ENCODE results near the gene AQR.

AQR gene

DNA sequence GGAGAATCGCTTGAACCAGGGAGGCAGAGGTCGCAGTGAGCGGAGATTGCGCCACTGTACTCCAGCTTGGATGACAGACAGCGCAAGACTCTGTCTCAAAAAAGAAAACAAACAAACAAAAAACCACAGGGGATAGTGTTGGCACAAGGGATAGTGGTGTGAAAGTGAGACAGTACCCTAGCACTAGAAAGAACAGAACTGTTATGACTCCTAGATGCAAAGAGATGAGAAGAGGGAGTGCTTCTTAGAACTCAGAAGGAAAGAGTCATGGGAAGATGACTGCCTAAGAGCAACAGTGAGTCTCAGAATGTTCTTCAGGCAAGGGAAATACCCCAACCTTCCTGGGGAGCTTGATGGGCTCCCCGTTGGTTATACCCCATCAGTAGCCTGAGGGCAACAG, 36.4 kb upstream of the AQR start:
- DNase-seq: no peak
- Histone ChIP-seq H3K18ac (ENCODE audit: low read depth in 1 of 2, low read length in 2 of 2) (no peak overlapping the region), H2BK120ac (ENCODE audit: low read depth, low read length) (no peak overlapping the region), H3K9me3 (ENCODE audit: control insufficient read depth, low read length) (no peaks in the 10 kb centered on the region), H2AK5ac (ENCODE audit: low read length, severe bottlenecking) (no peak overlapping the region), H3K4me2 (ENCODE audit: low read length, poor library complexity, severe bottlenecking) (no peak overlapping the region), H3K14ac (ENCODE audit: low read length in 2 of 2) (no peak overlapping the region), H3K79me1 (replicated peaks; ENCODE audit: low read length, poor library complexity, severe bottlenecking) (no peaks in the 10 kb centered on the region), H2AFZ (ENCODE audit: low read depth, low read length) (no peak overlapping the region), H3K23ac (ENCODE audit: low read length in 2 of 2) (no peak overlapping the region), H2BK15ac (ENCODE audit: low read depth, poor library complexity, severe bottlenecking) (no peak overlapping the region), H2BK12ac (ENCODE audit: low read length in 2 of 2) (no peak overlapping the region), H3K4me1 (ENCODE audit: control insufficient read depth, insufficient read depth, low read depth, low read length) (no peaks in the 10 kb centered on the region), H2BK5ac (ENCODE audit: low read depth, low read length, poor library complexity, severe bottlenecking) (no peak overlapping the region), H3K9ac (ENCODE audit: low read length) (no peak overlapping the region), H3K4ac (ENCODE audit: low read depth in 1 of 2, low read length in 2 of 2) (no peak overlapping the region), H3K36me3 (ENCODE audit: control insufficient read depth in 1 of 2, insufficient read depth in 2 of 2, low read depth in 1 of 2, low read length in 2 of 2) (no peaks in the 10 kb centered on the region), H3K27me3 (ENCODE audit: control insufficient read depth in 1 of 2, insufficient read depth in 1 of 2, low read length in 2 of 2) (no peaks in the 10 kb centered on the region), H4K91ac (ENCODE audit: low read length) (no peak overlapping the region), H3K4me3 (ENCODE audit: insufficient read depth in 1 of 2, low read depth in 1 of 2, low read length in 2 of 2) (no peak overlapping the region), H4K8ac (ENCODE audit: low read length) (no peak overlapping the region), H3K27ac (ENCODE audit: low read length, poor library complexity, severe bottlenecking) (no peak overlapping the region)
- 87% methylated on average over 3 of the region's 6 CpGs for WGBS

DNA sequence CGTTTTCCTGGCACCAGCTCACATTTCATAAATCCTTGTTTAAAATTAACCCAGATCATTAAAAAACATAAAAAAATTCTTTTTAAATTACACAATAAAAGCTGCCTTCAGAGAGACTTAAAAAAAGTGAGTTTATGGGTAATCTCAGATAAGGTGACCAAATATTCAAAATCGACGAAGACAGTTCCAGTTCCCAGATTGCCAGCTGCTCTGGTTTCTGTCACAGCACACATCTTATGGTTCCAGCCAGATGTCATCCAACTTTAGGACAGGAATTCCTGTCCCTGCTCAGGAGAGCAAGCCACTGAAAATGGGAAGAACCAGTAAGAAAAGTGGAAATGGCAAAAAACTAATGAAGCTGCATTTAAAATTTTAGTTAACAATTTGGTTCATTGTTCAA, 34.4 kb upstream of the AQR start:
- no peak overlapping the region for H3K4me2 ChIP-seq (ENCODE audit: low read length, poor library complexity, severe bottlenecking)
- H4K91ac ChIP-seq (ENCODE audit: low read length): no peak overlapping the region
- H3K18ac ChIP-seq (ENCODE audit: low read depth in 1 of 2, low read length in 2 of 2): no peak overlapping the region
- no peak overlapping the region for H4K8ac ChIP-seq (ENCODE audit: low read length)
- H2AK5ac ChIP-seq (ENCODE audit: low read length, severe bottlenecking): no peak overlapping the region
- no peak overlapping the region for H3K4ac ChIP-seq (ENCODE audit: low read depth in 1 of 2, low read length in 2 of 2)
- no peak overlapping the region for H3K9ac ChIP-seq (ENCODE audit: low read length)
- H2BK12ac ChIP-seq (ENCODE audit: low read length in 2 of 2): no peak overlapping the region
- H2BK120ac ChIP-seq (ENCODE audit: low read depth, low read length): no peak overlapping the region
- no peak overlapping the region for H3K14ac ChIP-seq (ENCODE audit: low read length in 2 of 2)
- no peak overlapping the region for H2BK5ac ChIP-seq (ENCODE audit: low read depth, low read length, poor library complexity, severe bottlenecking)
- H3K4me3 ChIP-seq (ENCODE audit: insufficient read depth in 1 of 2, low read depth in 1 of 2, low read length in 2 of 2): no peak overlapping the region
- no peaks in the 10 kb centered on the region for H3K9me3 ChIP-seq (ENCODE audit: control insufficient read depth, low read length)
- H3K23ac ChIP-seq (ENCODE audit: low read length in 2 of 2): no peak overlapping the region
- DNase-seq: no peak
- no peaks in the 10 kb centered on the region for H3K79me1 ChIP-seq (replicated peaks; ENCODE audit: low read length, poor library complexity, severe bottlenecking)
- H3K27me3 ChIP-seq (ENCODE audit: control insufficient read depth in 1 of 2, insufficient read depth in 1 of 2, low read length in 2 of 2): no peaks in the 10 kb centered on the region
- no peaks in the 10 kb centered on the region for H3K4me1 ChIP-seq (ENCODE audit: control insufficient read depth, insufficient read depth, low read depth, low read length)
- H3K27ac ChIP-seq (ENCODE audit: low read length, poor library complexity, severe bottlenecking): no peak overlapping the region
- H3K36me3 ChIP-seq (ENCODE audit: control insufficient read depth in 1 of 2, insufficient read depth in 2 of 2, low read depth in 1 of 2, low read length in 2 of 2): no peaks in the 10 kb centered on the region
- no peak overlapping the region for H2AFZ ChIP-seq (ENCODE audit: low read depth, low read length)
- 54% methylated on average over 3 of the region's 3 CpGs for WGBS
- H2BK15ac ChIP-seq (ENCODE audit: low read depth, poor library complexity, severe bottlenecking): no peak overlapping the region

DNA sequence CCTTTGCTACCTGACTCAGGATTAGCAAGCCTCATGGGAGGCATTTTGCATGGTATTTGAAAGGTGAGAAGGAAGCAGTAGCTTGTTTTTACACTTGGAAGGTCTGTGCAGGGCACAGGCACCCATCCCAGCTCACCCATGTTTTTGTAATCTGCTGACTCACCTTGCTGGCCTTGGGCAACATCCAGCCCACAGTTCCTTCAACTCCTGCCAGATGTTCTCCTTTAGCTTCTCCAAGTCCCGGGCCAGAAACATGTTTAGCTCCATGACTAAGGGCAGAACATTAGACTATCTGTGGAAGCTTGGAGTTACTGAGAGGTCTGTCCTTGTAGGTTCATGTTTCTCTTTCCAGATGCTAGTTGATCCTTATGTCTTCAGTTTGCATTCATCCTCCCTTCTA, 31.0 kb upstream of the AQR start:
- no peak overlapping the region for H2AFZ ChIP-seq (ENCODE audit: low read depth, low read length)
- H3K4me3 ChIP-seq (ENCODE audit: insufficient read depth in 1 of 2, low read depth in 1 of 2, low read length in 2 of 2): no peak overlapping the region
- H2BK120ac ChIP-seq (ENCODE audit: low read depth, low read length): no peak overlapping the region
- no peaks in the 10 kb centered on the region for H3K27me3 ChIP-seq (ENCODE audit: control insufficient read depth in 1 of 2, insufficient read depth in 1 of 2, low read length in 2 of 2)
- no peak overlapping the region for H2BK12ac ChIP-seq (ENCODE audit: low read length in 2 of 2)
- H4K8ac ChIP-seq (ENCODE audit: low read length): no peak overlapping the region
- no peak overlapping the region for H2BK15ac ChIP-seq (ENCODE audit: low read depth, poor library complexity, severe bottlenecking)
- H2AK5ac ChIP-seq (ENCODE audit: low read length, severe bottlenecking): no peak overlapping the region
- H3K9me3 ChIP-seq (ENCODE audit: control insufficient read depth, low read length): no peaks in the 10 kb centered on the region
- no peaks in the 10 kb centered on the region for H3K36me3 ChIP-seq (ENCODE audit: control insufficient read depth in 1 of 2, insufficient read depth in 2 of 2, low read depth in 1 of 2, low read length in 2 of 2)
- no peak overlapping the region for H2BK5ac ChIP-seq (ENCODE audit: low read depth, low read length, poor library complexity, severe bottlenecking)
- no peak overlapping the region for H3K4me2 ChIP-seq (ENCODE audit: low read length, poor library complexity, severe bottlenecking)
- H4K91ac ChIP-seq (ENCODE audit: low read length): no peak overlapping the region
- no peaks in the 10 kb centered on the region for H3K79me1 ChIP-seq (replicated peaks; ENCODE audit: low read length, poor library complexity, severe bottlenecking)
- WGBS: 40% methylated on average over 1 of the region's 1 CpG
- no peak overlapping the region for H3K14ac ChIP-seq (ENCODE audit: low read length in 2 of 2)
- DNase-seq: peak; percentile 49
- H3K4me1 ChIP-seq (ENCODE audit: control insufficient read depth, insufficient read depth, low read depth, low read length): no peaks in the 10 kb centered on the region
- H3K27ac ChIP-seq (ENCODE audit: low read length, poor library complexity, severe bottlenecking): no peak overlapping the region
- no peak overlapping the region for H3K4ac ChIP-seq (ENCODE audit: low read depth in 1 of 2, low read length in 2 of 2)
- H3K23ac ChIP-seq (ENCODE audit: low read length in 2 of 2): no peak overlapping the region
- no peak overlapping the region for H3K9ac ChIP-seq (ENCODE audit: low read length)
- no peak overlapping the region for H3K18ac ChIP-seq (ENCODE audit: low read depth in 1 of 2, low read length in 2 of 2)

DNA sequence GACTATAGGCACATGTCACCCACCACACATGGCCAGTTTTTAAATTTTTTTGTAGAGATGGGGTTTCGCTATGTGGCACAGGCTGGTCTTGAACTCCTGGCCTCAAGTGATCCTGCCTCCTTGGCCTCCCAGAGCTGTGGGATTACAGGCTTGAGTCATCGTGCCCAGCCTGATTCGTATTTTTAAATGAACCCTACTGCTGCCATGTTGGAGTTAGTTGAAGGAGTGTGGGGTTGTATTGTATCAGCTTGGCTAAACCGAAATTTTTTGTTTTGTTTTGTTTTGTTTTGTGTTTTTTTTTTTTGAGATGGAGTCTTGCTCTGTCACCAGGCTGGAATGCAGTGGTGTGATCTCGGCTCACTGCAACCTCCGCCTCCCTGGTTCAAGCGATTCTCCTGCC, 30.4 kb upstream of the AQR start:
- no peak overlapping the region for H2BK15ac ChIP-seq (ENCODE audit: low read depth, poor library complexity, severe bottlenecking)
- H3K14ac ChIP-seq (ENCODE audit: low read length in 2 of 2): no peak overlapping the region
- DNase-seq: no peak
- no peak overlapping the region for H2AFZ ChIP-seq (ENCODE audit: low read depth, low read length)
- no peak overlapping the region for H2BK5ac ChIP-seq (ENCODE audit: low read depth, low read length, poor library complexity, severe bottlenecking)
- no peak overlapping the region for H3K23ac ChIP-seq (ENCODE audit: low read length in 2 of 2)
- H2BK12ac ChIP-seq (ENCODE audit: low read length in 2 of 2): no peak overlapping the region
- H2AK5ac ChIP-seq (ENCODE audit: low read length, severe bottlenecking): peak overlapping the region; percentile 49
- H3K18ac ChIP-seq (ENCODE audit: low read depth in 1 of 2, low read length in 2 of 2): no peak overlapping the region
- H3K36me3 ChIP-seq (ENCODE audit: control insufficient read depth in 1 of 2, insufficient read depth in 2 of 2, low read depth in 1 of 2, low read length in 2 of 2): no peaks in the 10 kb centered on the region
- H3K4me3 ChIP-seq (ENCODE audit: insufficient read depth in 1 of 2, low read depth in 1 of 2, low read length in 2 of 2): no peak overlapping the region
- H3K4me2 ChIP-seq (ENCODE audit: low read length, poor library complexity, severe bottlenecking): no peak overlapping the region
- no peak overlapping the region for H4K91ac ChIP-seq (ENCODE audit: low read length)
- no peak overlapping the region for H3K9ac ChIP-seq (ENCODE audit: low read length)
- no peak overlapping the region for H2BK120ac ChIP-seq (ENCODE audit: low read depth, low read length)
- H4K8ac ChIP-seq (ENCODE audit: low read length): no peak overlapping the region
- H3K79me1 ChIP-seq (replicated peaks; ENCODE audit: low read length, poor library complexity, severe bottlenecking): no peaks in the 10 kb centered on the region
- H3K27me3 ChIP-seq (ENCODE audit: control insufficient read depth in 1 of 2, insufficient read depth in 1 of 2, low read length in 2 of 2): no peaks in the 10 kb centered on the region
- H3K4me1 ChIP-seq (ENCODE audit: control insufficient read depth, insufficient read depth, low read depth, low read length): no peaks in the 10 kb centered on the region
- no peak overlapping the region for H3K4ac ChIP-seq (ENCODE audit: low read depth in 1 of 2, low read length in 2 of 2)
- no peaks in the 10 kb centered on the region for H3K9me3 ChIP-seq (ENCODE audit: control insufficient read depth, low read length)
- no peak overlapping the region for H3K27ac ChIP-seq (ENCODE audit: low read length, poor library complexity, severe bottlenecking)
- WGBS: 95% methylated on average over 6 of the region's 7 CpGs
